HG03280 (cell line): Measurements from ENCODE around the gene CST5.
"Not testable (repeated sequence)": the region's sequence is repeated elsewhere in the genome, so short reads cannot be mapped to it uniquely, and the experiment has no call there.

Experiments
- ATAC-seq: cut with Tn5 transposase; IDR thresholded peaks from one replicate; pipeline ENCODE4 v1.9.1; 2021; ENCODE audit warnings: mild to moderate bottlenecking, moderate library complexity; ENCODE audit not compliant: unreplicated experiment

The CST5 gene

GRCh38 chr20:23879328-23879798, at the start of gene CST5:
Gene CST5 (minus strand): TSS chr20:23879748. CDS start chr20:23879676, 72 bp downstream.
- no peak for ATAC-seq

DNA sequence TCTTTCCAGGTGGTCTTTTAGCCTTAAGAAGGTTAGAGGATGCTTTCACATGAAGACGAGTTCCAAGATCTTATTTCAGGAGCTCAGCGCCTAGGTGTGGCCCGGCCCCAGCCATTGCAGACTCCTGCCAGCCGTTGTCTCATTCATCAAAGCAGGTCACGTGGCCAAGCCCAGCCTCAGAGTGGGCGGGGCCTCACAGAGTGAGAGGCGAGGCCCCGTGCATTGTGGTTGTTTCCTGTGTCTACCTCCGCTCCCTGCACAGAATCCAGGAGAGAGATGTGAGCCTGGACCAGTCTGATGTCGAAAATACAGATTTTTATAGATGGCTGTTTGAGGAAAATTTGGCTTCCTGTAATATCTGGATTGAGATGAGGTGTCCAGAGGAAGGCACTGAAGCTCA, 49.2 kb upstream of the CST5 start:
- ATAC-seq = no peak

DNA sequence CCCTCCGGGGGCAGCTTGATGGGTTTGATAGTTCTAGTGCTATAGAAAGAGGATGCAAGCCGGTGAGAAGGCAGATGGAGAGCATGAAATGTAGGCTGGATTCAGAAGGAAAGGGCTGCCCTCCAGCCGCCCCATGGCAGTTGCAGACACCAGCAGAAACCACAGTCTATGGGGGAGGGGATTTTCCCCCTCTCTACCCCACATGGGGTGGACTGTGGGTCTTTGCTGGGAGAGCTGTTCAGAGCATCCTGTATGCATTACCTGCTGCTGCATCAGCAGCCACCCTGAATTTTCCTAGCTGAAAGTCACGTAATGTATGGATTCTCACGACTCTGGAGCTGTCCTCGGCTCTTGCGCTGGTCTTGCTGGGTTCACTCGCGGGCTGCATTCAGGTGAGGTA, 48.8 kb upstream of the CST5 start:
- no peak for ATAC-seq

GRCh38 chr20:23926944-23927872, 47.7 kb upstream of the CST5 start:
- ATAC-seq = no peak

- ATAC-seq = no peak
These were observed 47.0 kb upstream of the CST5 start for GRCh38 chr20:23926526-23926880.

DNA sequence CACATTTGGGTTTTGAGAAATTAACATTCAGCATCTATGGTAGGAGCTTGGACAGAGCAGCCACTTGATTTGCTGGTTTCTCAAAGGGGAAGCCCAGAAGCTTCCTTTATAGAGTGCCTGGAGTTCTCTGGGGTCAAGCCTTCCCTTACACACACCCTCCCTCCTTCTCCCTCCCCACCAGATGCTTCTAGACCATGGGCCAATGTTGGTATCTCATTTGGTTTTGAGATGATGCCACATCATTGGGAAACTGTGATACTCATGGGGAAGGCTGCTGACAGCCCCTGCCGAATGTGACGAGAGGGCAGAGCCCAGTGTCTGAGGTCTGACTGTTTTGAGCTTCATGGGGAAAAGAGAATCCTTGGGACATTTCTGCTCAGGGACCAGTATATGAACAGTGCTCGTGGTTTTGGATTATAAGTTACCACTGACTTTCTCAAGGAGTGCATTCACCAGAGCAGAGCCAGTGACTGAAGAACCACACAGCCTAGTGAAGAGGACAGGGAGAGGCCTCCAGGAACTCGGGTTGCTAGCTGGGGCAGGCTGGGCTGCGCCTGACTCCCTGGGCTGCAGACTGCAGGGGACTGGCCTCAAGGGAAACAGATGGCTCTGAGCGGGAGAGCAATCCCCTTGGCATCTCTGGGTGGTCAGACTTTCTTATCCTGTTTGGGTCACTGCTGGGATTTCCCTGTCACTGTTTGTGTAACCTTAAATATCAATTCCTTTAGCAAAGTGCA, 46.4 kb upstream of the CST5 start:
- no peak for ATAC-seq

GRCh38 chr20:23924751-23925150, 45.2 kb upstream of the CST5 start:
- ATAC-seq = no peak

DNA sequence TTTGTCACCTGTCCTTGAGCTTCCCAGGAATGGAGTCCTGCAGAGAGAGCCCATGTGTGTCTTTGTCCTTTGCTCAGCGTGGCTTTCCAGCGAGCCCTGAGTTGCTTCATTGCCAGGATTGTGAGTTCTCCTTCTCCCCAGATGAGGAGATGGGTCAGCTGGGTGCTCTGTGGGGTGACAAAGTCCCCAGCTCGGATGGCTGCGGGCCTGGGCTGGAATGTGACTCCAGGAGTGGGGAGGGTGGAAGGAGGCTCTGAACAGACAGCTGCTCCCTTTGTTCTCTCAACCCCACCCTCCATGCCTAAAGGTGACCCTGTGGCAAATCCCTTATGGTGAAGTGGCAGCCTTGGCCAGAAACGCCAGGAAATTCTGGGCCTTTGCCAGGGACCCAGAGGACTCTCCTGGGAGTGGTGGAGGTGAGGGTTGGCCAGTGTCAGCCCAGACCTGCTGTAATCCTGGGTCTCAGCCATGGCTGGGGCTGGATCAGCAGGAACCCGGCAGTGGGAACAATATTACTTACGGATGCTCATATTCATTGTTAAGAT, 44.4 kb upstream of the CST5 start:
- ATAC-seq = no peak

DNA sequence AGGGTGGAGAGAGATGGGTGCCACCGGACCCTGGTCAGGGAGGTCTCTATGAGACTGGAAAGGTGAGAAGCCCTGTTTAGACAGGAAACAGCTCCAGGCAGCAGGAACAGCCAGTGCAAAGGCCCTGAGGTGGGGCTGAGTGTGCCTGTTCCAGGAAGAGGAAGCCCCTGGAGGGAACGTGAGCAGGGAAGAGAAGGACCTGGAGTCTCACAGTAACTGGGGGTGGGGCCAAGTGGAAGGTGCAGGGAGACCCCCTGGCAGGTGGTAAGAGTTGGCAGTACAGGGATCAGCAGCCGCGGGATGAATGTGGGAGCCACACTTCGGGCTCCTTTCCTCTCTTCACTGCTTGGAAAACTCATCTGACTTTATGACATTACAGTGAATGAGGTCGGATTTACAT, 43.8 kb upstream of the CST5 start:
- ATAC-seq = no peak

- no peak for ATAC-seq
These were observed 41.1 kb upstream of the CST5 start for GRCh38 chr20:23920408-23921325.

DNA sequence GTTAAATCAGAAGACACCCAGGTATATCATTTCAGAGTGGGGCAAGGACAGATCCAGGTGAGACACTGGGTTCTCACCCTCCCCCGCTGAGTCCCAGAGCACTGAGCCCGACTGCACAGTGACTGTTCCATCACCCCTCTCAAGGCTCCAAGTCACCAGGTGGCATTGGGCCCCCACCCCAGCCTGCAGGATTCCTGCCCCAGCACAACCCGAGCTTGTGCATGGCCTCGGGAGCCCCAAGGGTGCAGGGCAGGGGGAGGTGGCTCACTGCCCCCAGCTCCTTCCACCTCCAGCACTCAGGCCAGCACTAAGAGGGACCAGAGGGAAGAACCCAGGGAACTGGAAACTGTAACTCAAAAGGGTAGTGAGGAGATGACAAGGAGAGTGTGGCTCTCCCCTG, 39.3 kb upstream of the CST5 start:
- no peak for ATAC-seq

DNA sequence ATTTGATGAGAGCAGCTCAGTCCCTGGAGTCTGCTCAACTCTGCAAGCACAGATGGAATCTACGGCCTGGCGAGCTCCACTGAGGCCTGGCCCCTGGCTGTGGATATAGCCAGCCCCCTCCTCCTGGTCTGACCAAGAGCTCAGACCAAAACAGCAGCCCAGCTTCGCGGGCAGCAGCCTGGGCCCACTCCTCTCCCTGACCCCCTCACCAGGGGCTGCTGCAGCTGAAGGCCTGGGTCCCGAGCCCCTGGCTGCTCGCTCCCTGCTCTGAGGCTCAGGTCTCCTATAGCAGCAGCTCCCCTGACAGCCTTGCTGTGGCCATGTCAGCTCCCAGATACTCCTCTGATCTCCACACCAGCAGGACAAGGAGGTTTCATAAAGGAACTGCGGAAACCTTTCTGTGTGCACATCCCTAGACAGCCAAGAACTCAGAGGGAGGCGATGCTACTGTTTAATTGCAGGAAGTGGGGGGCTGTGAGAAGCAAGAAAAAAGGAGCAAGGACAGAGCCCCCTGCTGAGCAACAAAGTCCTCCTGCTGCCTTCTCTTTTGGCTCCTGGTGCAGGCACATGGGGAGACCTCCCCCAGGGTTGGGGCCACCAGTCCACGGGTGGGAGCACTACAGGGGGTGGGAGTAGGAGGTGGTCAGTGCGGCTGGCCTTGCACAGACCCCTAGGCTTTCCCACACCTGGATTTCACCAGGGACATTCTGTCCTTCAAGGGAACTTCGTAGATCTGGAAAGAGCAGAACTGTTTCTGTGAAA, 38.7 kb upstream of the CST5 start:
- no peak for ATAC-seq

DNA sequence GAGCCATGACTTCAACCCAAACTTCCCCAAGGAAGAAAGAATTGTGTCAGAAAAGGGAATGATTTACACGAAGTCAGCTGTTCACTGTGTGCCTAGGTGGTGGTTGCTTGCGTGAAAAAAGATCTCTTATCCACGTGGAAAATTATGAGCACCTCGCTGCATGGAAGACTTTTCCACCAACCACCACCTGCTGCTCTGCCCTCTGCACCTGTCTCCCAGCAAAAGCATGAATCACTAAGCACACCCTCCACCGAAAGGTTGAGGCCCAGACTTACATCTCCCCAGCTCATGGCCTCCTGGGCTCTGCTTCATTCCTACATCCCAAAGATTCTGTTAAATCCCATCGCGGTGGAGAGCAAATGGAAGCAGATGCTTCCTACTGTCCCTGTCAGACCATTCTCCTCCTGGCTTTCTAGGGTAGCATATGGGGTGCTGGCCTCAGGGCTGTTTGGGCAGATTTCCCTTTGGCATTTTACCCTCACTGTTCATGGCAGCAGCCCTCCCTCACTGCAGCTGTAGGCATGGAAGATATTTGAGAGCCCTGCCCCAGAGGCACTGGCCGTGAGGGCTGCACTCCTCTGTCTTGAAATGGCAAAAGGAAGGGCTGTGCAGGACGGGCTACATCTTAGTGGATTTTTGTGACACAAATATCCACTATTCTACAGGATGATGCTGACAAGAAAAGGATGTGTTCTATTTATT, 37.6 kb upstream of the CST5 start:
- ATAC-seq = no peak

GRCh38 chr20:23915844-23916243, 36.3 kb upstream of the CST5 start:
- ATAC-seq = no peak

DNA sequence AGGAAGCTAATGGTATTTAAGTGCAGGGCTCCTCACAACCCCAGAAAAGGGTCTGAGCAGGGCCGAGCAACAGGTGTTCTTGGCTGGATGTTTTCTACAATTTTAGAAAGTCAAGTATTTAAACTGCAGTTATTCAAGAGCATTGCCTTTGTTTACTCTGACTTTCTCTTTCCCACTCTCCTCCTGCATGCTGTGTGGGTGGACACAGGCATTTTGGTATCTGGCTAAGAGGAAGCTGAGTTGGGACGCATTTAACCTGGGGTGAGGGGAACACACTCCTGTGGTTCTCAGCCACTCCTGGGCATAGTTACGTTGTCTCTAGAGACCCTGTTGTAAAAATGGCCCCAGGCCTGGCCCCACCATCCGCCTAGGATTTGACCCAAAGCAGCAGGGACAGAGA, 34.9 kb upstream of the CST5 start:
- ATAC-seq = not testable (repeated sequence)

DNA sequence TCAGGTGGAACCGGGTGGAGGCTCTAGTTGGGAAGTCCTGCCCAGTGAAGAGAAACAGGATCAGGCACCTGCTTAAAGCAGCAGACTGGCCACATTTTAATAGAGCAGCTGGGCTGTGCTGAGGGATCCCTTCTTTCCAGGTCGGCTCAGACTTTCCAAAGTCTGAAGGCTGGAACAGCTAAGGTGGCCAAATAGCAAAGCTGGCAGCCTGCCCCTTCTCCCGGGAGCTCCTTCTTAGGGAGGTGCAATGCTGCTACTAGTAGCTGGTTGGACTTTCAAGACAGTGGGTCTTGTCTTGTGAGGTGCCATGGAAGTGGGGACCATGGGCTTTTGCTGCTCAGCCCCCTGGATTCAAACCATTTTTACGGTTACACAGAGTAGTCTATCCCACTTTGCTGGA, 30.7 kb upstream of the CST5 start:
- ATAC-seq = no peak

DNA sequence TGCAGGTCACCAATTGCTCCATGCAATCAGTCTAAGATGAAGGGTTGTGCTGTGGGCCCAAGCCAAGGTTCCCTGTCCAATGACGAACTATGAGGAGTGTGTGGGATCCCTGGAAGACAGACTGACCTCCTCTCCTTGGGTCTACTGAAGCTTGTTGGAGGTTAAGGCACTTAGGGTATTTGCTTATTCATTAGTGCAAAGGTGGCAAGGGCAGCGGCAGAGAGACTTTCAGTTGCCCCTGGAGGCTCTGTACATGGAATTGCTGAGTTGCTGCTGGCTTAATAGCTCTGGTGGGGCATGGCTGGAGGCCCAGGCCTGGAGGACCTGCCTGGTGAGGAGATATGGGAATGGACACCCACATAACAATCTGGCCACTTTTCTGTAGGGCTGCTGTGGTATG, 29.8 kb upstream of the CST5 start:
- ATAC-seq = no peak

DNA sequence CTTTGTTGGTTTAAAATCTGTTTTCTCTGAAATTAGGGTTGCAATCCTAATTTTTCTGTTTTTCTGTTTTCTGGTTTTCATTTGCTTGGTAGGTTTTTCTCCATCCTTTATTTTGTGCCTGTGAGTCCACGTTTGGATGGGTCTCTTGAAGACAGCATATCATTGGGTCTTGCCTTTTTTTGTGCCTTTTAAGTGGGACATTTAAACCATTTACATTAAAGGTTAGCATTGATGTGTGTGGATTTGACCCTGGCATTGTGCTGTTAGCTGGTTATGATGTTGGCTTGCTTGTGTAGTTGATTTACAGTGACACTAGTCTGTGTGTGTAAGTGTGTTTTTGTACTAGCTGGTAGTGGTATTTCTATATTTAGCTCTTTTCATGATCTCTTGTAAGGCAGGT, 28.0 kb upstream of the CST5 start:
- ATAC-seq = no peak

- not testable (repeated sequence) for ATAC-seq
These were observed 22.8 kb upstream of the CST5 start for GRCh38 chr20:23902396-23902795.
